ENCODE measurements around the gene TCP1. TPM values are rescaled to one million over a fixed set of nuclear protein-coding genes. Genes with fewer than 3 reads are reported as not detected.

The TCP1 gene
- total and polyA plus RNA-seq, 2 of the 13 experiments (the other 11 are each of a cell fraction or from before 2014, with no cell fraction given) = 116 to 553 TPM

DNA sequence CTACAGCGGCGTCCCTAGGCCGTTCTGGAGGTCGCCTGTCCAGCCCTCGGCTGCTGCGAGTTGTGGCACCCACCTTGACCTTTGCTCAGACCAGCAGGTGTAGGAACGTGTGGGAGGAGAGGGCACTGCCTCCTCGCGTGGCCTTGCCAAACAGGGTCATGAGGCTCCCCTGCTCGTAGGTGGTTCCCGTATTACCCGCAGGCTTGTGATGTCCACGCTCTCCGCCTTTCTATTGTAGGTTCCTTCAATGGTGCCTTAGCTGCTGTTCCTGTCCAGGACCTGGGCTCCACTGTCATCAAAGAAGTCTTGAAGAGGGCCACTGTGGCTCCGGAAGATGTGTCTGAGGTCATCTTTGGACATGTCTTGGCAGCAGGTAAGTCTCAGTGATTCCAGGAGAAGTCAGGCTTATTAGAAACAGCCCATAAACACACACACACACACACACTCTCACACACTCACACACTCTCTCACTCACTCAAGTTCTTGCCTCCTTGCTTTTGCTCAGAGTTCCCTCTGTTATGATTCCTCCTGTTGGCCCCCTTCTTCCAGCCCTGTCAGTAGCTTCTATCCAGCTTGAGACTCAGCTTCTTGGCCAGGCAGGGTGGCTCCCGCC is 26.6 kb downstream of the TCP1 start (continued):
- TF ChIP-seq ARID4A (CRISPR knock-in tag; IDR thresholded peaks at IDR 0.05; ENCODE audit: borderline replicate concordance) (peak; percentile 83), ZNF263 (CRISPR knock-in tag; IDR thresholded peaks at IDR 0.05) (peak; percentile 28; the same call in 1 of the 2 replicates), MATR3 (CRISPR knock-in tag; IDR thresholded peaks at IDR 0.05) (no peak), ZNF850 (CRISPR knock-in tag; conservative IDR thresholded peaks at IDR 0.05) (no peak), ZFX (CRISPR knock-in tag; IDR thresholded peaks at IDR 0.05; ENCODE audit: low read depth) (no peak), ZHX1 (CRISPR knock-in tag; IDR thresholded peaks at IDR 0.05; ENCODE audit: low read depth) (peak; percentile 96), FOXC1 (CRISPR knock-in tag; IDR thresholded peaks at IDR 0.05; ENCODE audit: borderline replicate concordance) (peak; percentile 87), ZBTB1 (CRISPR knock-in tag; IDR thresholded peaks at IDR 0.05; ENCODE audit: borderline replicate concordance) (0 out of 2 replicates have a peak, but pooled peaks have one; percentile 23), ZNF292 (CRISPR knock-in tag; IDR thresholded peaks at IDR 0.05; ENCODE audit: borderline replicate concordance, low read depth) (no peak), ZBTB38 (CRISPR knock-in tag; IDR thresholded peaks at IDR 0.05) (peak; percentile 62), ZNF816 (CRISPR knock-in tag; IDR thresholded peaks at IDR 0.05; ENCODE audit: borderline replicate concordance) (no peak), ZNF891 (CRISPR knock-in tag; IDR thresholded peaks at IDR 0.05) (peak; percentile 32), ZNF350 (CRISPR knock-in tag; IDR thresholded peaks at IDR 0.05; ENCODE audit: borderline replicate concordance, low read depth) (no peak; the same call in 1 of the 2 replicates), NBN (conservative IDR thresholded peaks at IDR 0.05) (no peak), ZFP36L1 (CRISPR knock-in tag; IDR thresholded peaks at IDR 0.05) (peak; percentile 78; the same call in 1 of the 2 replicates)
- TF ChIP-seq, protein P1, sequence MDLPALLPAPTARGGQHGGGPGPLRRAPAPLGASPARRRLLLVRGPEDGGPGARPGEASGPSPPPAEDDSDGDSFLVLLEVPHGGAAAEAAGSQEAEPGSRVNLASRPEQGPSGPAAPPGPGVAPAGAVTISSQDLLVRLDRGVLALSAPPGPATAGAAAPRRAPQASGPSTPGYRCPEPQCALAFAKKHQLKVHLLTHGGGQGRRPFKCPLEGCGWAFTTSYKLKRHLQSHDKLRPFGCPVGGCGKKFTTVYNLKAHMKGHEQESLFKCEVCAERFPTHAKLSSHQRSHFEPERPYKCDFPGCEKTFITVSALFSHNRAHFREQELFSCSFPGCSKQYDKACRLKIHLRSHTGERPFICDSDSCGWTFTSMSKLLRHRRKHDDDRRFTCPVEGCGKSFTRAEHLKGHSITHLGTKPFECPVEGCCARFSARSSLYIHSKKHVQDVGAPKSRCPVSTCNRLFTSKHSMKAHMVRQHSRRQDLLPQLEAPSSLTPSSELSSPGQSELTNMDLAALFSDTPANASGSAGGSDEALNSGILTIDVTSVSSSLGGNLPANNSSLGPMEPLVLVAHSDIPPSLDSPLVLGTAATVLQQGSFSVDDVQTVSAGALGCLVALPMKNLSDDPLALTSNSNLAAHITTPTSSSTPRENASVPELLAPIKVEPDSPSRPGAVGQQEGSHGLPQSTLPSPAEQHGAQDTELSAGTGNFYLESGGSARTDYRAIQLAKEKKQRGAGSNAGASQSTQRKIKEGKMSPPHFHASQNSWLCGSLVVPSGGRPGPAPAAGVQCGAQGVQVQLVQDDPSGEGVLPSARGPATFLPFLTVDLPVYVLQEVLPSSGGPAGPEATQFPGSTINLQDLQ (CRISPR knock-in tag; IDR thresholded peaks at IDR 0.05) = peak; percentile 76
- TF ChIP-seq, protein P2, sequence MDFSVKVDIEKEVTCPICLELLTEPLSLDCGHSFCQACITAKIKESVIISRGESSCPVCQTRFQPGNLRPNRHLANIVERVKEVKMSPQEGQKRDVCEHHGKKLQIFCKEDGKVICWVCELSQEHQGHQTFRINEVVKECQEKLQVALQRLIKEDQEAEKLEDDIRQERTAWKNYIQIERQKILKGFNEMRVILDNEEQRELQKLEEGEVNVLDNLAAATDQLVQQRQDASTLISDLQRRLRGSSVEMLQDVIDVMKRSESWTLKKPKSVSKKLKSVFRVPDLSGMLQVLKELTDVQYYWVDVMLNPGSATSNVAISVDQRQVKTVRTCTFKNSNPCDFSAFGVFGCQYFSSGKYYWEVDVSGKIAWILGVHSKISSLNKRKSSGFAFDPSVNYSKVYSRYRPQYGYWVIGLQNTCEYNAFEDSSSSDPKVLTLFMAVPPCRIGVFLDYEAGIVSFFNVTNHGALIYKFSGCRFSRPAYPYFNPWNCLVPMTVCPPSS (IDR thresholded peaks at IDR 0.05) = no peak

Data from HepG2 (cell line).